Measurements from ENCODE around the gene ATP5PD.

- no peak for TF ChIP-seq CTCF (IDR thresholded peaks at IDR 0.05 in 8 of 11, conservative IDR thresholded peaks at IDR 0.05 in 3 of 11)
- no peak for TF ChIP-seq POLR2A (IDR thresholded peaks at IDR 0.05)
- no peak for TF ChIP-seq POLR2AphosphoS5 (IDR thresholded peaks at IDR 0.05)
Observed at GRCh38 chr17:75063626-75064025, 16.9 kb upstream of the ATP5PD start.

Data from spleen (tissue), 7 donors.